GM19043 (cell line): ENCODE results near the gene C9orf50.
A peak's percentile ranks its signal among the peaks of the same experiment; 100 is the strongest.

Experiments used
- ATAC-seq: cut with Tn5 transposase; IDR thresholded peaks from one replicate; pipeline ENCODE4 v1.9.1; 2021; ENCODE audit warnings: low read depth; ENCODE audit not compliant: unreplicated experiment

Gene C9orf50

DNA sequence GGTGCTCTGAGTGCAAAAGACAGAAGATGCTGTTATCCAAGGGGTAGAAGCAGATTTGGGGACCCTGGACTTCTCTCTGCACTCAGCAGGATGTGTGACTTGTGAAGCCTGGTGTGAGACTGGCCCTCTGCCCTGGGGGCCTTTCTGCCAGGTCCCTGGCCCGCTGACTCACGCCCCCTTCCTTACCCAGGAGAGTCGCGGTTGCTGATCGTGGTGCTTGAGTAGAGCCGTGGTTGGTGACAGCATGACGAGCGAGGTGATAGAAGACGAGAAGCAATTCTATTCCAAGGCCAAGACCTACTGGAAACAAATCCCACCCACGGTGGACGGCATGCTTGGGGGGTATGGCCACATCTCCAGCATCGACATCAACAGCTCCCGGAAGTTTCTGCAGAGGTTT lies 11.6 kb upstream of the C9orf50 start:
- no peak for ATAC-seq

DNA sequence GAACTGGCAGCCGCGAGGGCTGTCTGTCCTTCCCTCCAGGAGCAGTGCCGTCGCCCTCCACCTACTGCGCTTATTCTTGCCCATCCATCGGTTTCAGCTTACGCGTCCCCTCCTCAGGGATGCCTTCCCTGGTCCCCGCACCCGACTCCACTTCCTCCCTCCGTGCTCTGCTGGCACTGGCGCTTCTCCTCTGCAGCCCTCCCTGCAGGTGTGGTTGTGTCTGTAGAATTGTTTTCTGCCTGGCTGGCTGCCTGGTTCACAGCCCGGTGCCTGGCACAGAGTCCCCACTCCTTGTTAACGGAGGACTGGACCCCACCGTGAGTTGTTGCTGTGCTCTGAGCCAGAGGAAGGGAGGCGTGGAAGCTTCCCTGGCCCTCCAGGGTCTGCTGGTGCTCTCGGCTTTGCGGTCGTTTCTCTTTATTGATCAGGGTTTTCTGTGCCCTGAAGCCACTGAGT lies 10.8 kb upstream of the C9orf50 start:
- no peak for ATAC-seq

DNA sequence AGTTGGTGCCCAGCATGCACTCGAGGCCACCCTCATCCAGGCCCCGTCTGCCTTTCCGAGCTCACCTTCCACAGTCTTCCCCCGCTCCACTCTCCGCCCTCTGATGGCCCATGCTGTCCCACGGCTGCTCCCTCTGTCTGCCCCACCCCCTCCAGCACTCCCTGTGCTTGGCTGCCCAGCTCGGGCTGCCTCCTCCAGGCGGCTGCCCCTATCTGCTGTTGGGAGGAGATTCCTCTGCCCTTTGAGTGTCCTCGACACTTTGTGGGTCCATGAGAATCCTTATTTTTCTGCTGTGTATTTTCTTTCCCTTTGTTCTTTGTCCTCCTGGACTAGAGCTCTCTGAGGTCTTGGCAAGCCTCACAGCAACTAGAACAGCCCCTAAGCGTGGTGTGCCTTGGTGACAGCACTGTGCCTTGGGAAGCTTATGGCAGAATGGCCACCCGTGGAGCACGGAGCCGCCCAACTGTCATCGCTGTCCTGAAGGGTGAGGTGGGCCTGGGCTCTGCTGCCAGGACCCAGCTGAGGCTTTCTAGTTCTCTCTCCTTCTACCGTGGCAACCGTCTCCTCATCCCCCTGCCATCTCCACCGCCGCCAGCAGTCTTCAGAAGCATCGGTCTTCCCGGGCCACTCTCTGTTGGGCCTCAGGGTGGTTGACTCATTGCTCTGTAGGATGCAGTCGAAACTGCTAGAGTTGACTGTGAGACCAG lies 10.2 kb upstream of the C9orf50 start:
- no peak for ATAC-seq

DNA sequence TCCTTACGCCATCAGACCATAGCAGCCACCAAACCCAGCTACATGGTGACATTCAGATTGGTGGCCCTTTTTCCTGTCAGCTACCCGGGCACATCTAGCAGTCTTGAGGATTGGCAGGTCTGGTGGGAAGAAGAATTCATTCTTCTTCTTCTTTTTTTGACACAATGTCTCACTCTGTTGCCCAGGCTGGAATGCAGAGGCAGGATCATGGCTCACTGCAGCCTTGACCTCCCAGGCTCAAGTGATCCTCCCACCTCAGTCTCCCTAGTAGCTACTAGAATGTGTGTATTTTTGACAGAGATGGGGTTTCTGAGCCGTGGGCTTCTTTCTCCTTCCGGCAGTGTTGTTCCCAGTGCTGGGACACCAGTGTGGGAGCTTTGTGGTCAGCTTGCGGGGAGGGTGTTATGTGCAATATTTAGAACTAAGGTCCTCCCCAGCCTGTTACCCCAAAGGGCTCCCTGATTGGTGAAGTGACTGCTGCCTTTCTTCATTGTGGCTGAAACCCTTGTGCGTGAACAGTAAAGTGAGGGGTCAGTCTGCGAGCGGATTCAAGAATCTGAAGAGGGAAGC lies 8.4 kb upstream of the C9orf50 start:
- no peak for ATAC-seq

DNA sequence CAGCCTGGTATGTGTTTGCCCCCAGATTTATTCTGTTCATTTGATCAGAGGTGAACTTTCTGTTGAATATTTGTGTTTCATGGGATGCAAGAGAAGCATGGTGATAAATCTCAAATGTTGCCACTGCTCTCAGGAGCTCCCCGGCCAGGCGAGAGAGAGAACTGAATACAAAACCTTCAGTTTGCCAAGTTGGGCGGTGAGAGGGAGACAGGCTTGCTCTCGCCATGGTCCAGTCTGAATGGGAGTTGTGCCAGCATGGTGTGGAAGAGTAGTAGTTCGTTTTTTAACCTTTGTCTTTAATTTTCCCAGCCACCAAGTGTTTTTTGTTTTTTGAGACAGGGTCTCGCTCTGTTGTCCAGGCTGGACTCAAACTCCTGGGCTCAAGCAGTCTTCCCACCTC lies 7.8 kb upstream of the C9orf50 start:
- ATAC-seq: no peak

DNA sequence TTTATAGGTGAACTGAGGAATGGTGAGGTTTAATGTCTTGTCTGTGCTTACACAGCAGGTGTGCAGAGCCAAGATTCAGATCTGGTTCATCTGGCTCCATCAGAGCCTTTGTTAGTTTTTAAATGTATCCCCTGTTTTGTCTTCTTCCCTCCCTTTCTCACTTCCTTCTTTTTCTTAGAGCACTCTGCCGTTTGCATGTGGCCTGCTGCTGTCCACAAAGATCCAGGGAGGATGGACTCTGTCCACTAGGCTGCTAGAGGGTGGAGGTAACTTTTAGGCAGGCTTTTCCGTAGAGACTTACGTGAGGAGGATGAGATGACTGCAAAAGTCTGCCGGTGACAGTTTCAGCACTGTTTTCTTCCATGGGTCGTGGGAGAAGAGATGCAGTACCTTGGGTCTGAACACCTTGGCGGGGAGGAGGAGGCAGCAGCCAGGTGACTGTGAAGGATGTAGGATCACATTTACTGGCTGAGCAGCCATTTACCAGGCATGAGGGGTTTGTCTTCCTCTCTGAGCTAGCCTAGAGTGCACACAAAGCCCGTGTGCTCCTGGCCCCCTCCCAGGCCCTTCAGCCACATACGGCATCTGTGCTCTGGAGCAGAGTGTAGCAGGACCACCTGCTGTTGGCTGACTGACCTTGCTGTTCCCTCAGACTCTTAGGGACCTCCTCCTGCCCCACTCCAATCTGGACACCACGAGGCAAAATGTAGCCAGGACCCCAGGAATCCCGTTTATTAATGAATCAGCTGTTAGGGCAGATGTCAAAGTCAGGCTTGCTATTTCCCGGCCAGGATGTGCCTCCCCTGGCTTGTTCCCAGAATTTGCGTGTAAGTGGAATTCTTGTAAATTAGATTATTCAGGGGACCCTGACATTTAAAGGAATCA lies 6.9 kb upstream of the C9orf50 start:
- ATAC-seq: no peak

DNA sequence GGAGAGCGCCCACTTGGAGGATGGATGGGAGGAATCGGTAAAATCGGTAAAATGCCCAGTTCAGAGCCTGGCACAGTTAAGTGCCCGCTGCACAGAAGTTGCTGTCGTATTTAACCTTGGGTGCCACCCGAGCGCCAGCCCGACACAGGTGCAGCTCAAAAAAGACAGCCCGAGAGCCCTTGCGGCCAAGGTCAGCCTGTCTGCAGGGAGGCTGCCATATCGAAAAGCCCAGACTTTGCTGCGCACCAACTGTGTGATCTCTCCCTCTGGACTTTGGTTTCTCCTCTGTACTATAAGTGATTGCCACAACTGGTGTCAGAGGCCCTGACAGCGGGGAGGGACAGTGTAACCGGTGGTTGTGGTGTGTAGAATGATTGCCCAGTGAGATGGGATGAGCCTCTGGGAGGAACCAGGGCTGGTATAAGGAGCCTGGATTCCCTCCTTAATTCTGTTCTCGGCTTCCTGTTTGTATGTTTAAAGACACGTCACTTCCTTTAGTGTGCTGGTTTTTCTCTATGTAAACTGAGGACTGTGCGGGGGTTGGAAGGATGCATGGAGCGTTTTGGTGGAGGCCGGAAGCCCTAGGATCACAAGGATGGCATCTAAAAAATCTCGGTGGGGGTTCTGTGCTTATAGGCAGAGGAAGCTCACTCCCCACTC lies 5.9 kb upstream of the C9orf50 start:
- ATAC-seq: no peak

DNA sequence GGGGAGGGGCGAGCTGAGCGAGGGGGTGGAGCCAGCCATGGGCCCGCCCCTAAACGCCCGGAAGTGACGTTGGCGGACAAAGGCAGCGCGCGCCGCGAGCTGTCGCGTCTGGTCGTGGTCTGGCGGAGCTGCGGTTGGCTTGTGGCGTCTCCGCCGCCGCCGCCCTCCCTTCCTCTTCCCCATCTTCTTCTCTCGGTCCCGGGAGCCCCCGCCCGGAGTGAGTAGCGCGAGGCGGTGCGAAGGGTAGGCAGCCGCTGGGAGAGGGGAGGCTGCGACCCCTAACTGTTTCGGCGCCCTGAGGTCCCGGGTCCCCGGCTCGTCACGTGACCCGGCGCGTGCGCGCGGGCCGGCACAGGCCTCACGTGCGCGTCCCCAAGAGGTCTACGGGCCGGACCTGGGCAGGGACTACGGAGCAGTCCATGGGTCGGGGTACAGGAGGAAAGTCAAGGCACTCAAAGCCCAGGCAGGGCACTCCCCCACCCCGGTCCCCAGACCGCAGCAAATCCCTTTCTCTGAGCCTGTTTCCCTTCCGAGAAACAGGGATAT lies 5.3 kb upstream of the C9orf50 start, which contains the start of gene NTMT1:
TSS of gene NTMT1 (plus strand) at position 85 of the 546 bp plus-strand sequence. CDS start 6,541 bp downstream, outside the sequence.
- peak; percentile 54 for ATAC-seq

DNA sequence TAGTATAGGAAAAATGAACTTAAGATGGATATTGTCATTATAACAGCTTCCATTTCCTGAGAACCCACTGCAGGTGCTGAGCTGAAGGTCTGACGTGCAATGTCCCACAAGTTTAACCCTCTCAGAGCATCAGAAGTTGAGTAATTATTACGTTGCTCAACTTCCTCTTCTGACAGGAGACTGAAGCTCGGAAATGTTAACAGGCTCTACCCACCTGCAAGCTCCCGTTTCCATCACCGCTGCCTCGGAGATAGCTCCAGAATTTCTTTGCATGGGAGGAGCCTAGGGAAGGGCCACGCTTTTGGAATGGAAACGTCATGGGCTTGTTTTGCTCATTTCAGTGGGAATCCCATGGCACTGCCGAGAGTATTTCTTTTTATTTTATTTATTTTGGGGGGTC lies 4.0 kb upstream of the C9orf50 start:
- no peak for ATAC-seq

DNA sequence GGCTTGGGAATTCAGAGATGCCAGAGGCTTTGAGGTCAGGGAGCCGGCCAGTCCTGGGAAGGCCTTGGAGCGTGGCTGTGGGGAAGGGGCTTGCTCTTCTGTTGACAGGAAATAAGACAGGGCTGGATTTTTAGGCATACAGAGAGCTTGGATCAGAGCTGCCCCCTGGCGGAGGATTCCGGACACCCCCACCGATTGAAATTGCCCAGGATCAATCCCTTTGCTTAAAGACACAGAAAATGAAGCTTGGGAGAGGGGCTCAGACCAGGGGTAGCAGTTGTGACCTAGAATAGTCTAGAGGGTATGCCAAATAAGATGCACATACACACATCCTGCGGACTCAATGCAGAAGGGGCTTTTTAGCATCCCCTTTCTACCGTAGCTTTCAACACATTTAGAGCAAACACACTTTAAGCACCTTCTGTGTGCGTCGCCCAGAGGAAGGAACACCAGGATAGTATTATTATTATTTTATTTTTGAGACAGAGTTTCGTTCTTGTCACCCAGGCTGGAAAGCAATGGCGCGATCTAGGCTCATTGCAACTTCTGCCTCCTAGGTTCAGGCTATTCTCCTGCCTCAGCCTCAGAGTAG lies 3.4 kb upstream of the C9orf50 start:
- no peak for ATAC-seq

DNA sequence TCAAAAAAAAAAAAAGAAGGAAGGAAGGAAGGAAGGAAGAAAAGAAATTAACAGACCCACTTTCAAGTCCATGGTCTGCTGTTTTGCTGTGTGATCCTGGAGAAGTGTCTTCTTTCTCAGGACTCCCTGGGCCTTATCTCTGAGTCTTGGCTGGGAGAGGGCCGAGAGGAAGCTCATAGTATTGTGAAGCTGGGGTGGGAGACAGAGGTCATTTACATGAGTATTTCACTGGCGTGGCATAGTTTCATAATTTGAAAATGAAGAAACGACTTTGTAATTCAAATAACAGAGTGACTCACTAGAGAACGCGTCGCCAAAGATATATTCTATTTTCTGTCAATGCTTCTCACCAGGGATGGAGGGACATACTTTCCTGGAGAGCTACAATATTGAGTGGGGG lies 2.4 kb upstream of the C9orf50 start:
- no peak for ATAC-seq

DNA sequence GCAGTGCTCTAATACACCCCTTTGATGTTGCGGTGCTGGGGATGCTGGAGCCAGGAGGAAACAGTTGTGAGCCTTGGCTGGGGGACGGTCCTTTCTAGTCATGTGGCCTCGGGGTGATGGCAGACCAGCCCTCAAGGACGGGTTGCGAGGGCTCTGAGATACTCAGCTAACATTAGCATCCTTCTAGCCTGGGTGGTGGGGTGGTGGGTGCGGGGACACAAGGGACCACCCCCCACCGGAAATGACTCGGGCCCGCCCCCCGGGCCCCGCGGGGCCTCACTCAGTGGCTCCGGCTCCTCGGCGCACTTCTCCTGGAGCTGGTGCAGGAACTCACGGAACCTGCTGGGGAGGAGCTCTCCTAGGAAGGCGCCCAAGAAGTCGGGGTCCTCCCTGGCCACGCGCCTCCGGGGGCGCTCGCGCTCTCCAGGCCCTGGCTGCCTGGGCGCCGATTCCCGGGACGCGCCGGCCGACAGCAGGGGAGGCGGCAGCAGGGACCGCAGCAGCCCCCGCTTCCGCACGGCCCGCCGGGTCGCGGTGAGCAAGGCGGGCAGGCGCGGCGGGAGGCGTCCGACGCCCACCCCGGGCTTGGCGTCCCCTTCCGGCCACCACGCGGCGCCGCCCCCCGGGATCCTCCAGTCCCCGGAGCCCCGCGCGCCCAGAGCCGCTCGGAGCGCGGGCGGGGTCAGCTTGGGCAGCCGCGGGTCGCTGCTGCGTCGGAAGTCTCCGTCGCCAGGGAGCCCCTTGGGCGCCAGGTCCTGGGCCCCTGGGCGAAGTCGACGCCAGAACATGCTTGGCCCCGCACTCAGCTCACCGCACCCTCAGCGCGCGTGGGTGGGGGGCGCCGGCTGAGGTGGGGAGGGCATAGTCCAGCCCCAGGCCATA lies 873 bp downstream of the C9orf50 start:
- no peak for ATAC-seq

DNA sequence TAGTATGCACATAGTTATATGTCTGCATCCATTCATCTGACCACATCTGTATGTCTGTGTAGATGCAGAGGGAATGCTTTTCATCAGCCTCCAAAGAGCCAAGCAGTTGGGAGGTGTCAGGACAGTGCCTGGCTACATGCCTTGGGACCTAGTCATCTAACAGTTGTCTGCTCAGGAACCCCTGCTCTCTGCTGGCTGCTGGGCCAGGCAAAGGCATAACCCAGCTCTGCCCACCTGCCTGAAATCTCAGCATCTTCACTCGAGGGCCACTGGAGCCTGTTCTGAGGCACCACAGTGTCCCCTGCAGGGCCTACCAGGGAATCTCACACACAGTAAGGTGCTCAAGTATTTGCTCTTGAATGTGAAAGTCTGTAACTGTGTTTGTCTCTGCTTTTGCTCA lies 3.7 kb downstream of the C9orf50 start:
- no peak for ATAC-seq

DNA sequence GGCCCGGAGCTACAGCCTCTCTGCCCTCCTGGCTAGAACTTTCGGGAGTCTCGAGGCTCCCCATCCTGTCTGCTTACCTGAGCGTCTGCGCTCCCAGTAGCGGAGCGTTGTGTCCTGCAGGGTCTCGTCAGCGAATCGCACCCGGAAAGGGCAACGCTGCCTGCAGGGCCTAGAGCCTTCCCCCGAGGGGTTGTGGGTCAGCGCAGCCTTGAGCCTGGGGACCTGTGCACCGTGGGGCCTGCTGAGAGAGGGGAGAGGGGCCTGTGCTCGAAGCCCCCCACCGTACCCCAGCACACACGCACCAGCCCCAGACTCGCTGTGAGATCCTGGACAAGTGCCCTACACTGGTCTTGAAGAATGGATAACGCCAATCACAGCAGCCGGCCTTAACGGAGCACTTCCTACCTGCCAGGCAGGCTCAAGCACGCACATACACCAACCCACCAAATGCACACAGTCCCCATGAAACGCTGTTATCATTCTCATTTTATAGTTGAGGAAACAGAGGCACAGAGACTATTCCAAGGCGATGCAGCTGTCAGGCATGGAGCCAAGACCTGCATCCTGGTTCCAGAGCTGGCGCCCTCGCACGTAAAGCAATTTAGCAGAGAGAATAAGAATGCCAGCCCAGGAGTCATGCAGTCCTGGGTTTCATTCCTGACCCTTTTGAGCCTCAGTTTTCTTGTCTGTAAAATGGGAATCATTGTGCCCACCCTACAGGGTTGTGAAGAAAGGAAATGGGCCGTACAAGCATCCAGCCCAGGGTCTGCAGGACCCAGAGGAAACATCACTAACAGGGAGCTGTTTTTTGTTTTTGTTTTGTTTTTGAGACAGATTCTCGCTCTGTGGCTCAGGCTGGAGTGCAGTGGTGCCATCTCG lies 5.3 kb downstream of the C9orf50 start:
- no peak for ATAC-seq

DNA sequence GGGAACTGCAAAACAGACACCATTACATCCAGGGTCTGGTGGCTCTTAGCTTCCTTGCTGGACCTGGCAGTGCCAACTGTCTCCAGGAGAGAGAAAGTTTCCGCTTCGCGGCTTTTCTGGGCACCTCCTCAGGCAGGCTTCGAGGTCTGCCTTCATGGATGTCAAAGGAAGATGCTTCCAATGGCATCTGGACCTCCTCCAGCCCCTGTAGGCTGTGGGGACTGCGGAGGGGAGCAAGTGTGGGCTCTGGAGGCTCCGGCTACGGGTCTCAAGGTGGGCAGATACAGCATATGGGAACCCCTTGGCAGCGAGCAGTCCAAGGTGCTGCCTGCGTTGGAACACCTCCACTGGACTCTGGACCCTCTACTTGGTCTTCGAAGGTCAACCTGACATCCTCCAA lies 6.0 kb downstream of the C9orf50 start:
- ATAC-seq: no peak

DNA sequence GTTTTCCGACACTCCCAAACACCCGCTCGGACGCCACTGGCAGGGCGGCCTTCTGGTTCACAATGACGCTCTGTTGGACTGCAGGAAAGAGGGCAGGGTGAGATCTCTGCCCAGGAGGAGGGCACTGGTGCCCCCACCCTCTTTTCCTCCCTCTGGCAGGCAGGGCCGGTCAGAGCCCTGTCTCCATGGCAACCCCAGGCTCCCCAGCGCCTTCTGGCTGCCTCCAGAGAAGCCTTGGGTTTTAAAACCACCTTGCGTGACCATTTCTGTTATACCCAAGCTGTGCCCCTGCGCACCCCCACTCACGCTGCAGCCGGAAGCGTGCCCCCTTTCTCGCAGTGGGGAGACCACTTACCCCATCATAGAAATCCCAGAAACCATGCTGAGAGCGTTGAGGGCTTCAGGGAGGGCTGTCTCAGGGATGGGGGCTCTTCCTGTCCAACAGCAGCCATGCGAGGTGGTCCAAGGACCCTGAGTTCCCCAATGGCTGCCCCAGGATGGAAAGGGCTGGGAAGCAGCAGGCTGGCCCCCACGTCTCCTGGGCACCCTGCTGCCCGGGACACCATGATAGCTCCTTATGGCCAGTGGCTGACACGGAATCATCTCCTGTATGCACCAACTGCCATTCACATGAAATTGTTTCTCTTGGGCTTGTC lies 7.3 kb downstream of the C9orf50 start:
- no peak for ATAC-seq

DNA sequence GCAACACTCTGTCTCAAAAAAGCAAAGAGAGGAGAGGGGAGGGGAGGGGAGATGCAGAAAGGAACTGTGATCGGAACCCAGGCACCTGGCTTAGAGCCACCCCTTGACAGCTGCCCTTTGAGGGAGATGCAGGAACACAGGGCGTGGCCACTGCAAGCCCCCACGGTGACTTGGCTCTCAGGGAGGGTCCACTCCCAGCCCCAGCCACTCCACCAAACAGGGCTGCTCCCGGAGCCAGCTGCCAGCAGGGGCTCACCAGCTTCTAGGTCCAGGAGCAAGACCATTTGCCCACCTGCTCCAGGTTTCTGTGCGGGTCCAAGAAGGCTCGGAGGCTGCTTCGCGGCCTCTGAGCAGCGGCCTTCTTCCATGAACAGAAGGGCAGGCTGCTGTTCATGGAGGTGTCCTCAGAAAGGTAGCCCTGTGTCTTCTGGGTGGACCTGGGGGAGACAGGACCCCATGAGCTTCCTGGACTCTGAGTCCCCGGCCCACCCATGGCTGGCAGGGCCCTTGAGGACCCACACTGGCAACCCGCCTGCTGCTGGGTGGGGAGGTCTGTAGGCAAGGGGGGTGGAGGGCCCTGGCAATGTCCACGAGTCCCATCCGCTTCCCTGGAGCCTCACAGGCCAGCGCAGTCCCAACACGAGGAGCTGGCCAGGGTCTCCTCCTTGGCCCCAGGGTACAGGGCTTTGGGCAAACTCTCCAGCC lies 7.9 kb downstream of the C9orf50 start:
- ATAC-seq: no peak
